PC-9 (cell line): ENCODE data around the gene FLNB.

Source experiments
- EZH2 ChIP-seq: fragments of 200-600 bp; sonication (generic); IDR thresholded peaks from 2 replicates; pipeline ENCODE4 v1.8.0; 2017; ENCODE audit warnings: antibody characterized with exemption, low read depth
- TF ChIP-seq, protein P1 (sequence below): fragments of 200-600 bp; sonication (generic); conservative IDR thresholded peaks from 2 replicates; pipeline ENCODE4 v1.6.1; 2017; ENCODE audit warnings: mixed run types, antibody characterized with exemption, mild to moderate bottlenecking, moderate library complexity

DNA sequence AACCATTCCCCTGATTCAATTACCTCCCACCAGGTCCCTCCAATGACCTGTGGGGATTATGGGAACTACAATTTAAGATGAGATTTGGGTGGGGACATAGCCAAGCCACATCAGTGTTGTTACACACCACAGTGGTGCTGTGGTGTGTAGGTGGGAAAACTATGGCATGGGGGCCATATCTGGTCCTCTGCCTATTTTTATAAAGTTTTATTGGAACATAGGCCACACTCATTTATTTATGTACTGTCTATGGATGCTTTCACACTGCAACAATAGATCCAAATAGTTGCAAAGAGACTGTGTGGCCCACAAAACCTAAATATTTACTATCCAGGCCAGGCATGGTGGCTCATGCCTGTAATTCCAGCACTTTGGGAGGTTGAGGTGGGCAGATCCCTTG is 46.4 kb downstream of the FLNB start:
- TF ChIP-seq EZH2: no peak
- TF ChIP-seq, protein P1, sequence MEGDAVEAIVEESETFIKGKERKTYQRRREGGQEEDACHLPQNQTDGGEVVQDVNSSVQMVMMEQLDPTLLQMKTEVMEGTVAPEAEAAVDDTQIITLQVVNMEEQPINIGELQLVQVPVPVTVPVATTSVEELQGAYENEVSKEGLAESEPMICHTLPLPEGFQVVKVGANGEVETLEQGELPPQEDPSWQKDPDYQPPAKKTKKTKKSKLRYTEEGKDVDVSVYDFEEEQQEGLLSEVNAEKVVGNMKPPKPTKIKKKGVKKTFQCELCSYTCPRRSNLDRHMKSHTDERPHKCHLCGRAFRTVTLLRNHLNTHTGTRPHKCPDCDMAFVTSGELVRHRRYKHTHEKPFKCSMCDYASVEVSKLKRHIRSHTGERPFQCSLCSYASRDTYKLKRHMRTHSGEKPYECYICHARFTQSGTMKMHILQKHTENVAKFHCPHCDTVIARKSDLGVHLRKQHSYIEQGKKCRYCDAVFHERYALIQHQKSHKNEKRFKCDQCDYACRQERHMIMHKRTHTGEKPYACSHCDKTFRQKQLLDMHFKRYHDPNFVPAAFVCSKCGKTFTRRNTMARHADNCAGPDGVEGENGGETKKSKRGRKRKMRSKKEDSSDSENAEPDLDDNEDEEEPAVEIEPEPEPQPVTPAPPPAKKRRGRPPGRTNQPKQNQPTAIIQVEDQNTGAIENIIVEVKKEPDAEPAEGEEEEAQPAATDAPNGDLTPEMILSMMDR: no peak
